HG03378 (cell line): Measurements from ENCODE around the gene GATA1.

Experiments used
- ATAC-seq: cut with Tn5 transposase; IDR thresholded peaks from one replicate; pipeline ENCODE4 v1.9.1; 2021; ENCODE audit warnings: mild to moderate bottlenecking, moderate library complexity; ENCODE audit not compliant: unreplicated experiment

The GATA1 gene

GRCh38 chrX:48784726-48785125 lies 1.7 kb upstream of the GATA1 start:
- no peak for ATAC-seq

- no peak for ATAC-seq
Observed at GRCh38 chrX:48785186-48785539, 1.2 kb upstream of the GATA1 start.

DNA sequence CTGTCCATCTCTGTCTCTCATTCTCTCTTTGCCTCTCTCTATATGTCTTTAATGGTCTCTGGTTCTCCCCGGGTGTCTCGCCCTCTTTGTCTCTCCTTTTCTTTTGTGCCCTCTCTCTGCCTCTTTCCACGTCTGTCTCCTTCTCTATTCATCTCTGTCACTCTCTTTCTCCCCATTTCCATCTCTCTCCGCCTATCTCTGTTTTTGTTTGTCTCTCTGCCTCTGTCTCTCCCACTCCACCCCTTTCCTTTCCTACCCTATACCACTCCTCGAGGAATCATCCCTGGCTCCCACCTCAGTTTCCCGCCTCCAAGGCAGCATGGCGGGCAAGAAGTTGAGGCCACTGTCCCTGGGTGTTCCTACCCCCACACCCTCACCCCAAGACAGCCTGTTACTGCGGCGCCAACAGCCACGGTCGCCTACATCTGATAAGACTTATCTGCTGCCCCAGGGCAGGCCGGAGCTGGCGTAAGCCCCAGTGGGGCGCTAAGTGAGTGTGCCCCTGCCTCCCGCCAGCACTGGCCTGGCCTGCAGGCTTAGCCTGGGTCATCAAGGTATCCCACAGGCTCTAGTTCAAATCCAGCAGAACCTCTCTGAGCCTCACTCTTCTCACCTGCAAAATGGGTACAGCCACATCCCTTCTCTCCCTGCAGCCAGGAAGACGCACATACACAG lies 713 bp upstream of the GATA1 start:
- ATAC-seq = no peak

DNA sequence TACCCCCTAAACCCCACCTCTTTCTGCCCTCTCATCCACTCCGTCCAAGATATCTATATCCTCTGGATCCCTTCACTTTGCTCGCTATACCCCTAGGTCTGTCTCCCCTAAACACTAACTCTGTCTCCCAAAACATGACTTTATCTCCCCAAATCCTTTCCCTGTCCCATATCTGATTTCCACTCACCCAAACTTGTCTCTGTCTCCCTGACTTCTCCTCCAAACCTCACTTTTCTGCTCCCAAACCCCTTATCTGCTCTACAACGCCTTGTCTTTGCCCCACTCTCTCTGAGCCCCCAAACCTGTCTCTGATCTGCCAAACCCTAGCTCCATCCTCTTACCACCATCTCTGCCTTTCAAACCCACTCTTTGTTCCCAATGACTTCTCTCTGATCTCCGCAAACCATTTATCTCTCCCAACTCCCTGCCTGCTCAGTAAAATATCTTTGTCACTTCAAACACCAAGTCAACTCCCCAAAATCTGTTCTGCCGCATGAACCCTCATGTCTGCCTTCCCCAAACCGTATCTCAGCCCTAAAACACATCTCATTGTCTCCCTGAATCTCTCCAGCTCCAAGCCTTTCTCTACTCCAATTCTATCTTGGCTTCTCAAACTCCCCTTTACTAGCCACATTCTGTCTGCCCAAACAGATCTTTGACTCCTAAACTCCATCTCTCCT lies 575 bp downstream of the GATA1 start:
- ATAC-seq = no peak

DNA sequence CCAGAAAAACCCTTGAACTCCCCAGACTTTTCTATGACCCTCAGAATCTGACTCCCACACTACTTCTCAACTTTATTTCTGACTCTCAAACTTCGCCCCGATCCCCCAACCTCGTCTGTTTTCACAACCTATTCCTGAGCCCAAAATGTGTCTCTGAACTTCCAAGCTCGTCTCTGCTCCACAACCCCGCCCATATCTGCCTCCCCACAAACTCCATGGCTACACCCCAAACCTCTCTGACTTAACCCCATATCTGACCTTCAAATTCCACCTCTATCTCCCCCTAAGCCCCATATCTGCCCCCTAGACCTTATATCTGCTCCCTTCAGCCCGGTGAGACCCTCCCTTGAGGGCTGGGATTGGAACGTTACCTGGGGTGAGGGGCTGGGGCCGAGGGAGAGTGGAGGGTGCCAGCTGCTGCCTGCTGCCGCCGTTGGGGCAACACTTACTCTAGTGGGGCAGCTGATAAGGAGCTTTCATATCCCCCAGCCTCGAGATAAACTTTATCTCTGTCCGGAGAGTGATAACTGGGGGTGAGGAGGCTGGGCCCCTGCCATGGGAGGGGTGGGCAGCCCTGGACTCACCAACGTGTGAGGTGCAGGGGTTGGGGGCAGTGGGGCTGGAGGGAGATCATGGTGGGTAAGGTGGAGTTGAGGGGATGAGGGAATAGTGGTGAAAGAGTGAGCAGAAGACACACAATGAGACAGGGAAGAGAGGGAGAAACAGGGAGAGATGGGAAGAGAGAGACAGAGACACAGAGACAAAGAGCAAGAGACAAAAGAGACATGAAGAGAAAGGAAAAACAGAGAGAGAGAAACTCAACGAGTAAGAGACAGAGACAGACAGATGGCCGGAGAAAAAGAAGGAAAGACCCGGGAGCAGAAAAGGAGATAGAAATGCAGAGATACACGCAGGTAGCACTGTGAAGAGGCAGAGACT lies 1.4 kb downstream of the GATA1 start:
- ATAC-seq = no peak

DNA sequence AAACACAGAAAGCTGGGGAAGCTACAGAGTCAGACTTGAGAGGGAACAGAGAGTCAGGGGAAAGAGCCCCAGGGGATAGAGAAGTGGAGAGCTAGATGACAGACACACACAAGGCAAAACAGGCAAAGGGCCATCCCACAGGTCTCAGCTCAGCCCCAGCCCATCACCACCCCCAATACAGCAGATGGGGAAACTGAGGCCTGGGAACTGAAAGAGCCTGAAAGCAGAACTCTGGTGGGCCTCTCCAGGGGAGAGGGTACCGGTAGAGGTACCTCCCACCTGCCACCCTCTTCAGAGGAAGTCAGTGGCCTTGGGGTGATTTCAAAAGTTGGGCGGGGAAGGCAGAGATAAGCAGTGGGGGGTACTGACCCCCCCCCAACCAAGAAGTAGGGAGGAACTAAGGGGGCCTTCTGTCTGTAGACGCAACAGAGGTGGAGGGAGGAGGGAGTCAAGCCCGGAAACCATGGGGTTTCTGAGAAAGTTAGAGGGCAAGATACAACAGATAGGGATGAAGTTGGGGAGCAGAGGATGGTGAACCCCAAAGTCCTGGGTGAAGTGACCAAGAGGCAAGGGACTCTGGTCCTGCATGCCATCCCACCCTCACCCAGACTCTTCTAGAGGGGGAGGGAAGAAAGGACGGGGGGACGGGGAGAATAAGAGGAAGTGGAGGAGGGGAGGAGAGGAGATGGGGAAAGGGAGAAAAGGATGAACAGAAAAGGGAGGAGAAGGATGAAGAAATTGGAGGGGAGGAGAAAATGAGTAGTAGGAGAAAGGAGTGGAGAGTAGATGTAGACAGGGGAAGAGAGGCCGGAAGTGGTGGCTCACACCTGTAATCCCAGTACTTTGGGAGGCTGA lies 3.2 kb downstream of the GATA1 start:
- ATAC-seq = no peak

- no peak for ATAC-seq
Observed at GRCh38 chrX:48790477-48790876, 4.1 kb downstream of the GATA1 start.

DNA sequence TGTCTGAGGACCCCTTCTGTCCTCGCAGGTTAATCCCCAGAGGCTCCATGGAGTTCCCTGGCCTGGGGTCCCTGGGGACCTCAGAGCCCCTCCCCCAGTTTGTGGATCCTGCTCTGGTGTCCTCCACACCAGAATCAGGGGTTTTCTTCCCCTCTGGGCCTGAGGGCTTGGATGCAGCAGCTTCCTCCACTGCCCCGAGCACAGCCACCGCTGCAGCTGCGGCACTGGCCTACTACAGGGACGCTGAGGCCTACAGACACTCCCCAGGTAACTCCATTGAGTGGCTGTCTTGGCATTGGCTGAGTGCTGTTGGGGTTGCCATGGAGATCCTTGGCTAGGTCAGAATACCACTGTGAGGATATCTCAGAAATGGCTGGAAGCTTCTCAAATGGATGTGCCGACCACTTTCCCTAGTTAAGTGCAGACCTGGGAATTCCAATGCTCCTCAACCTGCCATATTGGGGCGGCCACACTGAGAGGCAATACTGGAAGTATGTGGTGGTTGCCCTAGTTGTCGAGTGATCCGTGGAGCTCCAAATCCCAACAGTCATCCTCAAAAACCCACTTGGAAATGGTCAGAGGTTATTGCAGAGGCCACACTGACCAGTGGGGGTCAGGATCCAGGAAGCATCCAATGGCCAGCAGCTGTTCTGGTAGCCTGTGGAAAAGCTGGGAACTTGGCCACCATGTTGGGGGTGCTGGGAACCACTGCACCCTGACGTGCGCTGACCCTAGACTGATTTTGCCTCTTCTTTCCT lies 4.9 kb downstream of the GATA1 start:
- no peak for ATAC-seq

DNA sequence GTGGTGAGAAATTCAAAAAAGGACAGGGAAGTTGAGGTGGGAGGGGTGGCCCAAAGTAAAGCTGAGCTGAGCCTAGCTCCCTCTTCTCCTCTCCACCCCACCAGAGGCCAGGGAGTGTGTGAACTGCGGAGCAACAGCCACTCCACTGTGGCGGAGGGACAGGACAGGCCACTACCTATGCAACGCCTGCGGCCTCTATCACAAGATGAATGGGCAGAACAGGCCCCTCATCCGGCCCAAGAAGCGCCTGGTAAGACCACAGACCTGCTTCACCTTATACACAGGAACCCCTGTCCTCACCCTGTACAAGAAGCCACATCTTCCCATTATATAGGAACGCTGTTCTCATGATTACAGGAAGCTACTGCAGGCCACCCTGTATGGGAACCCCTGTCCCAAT lies 5.8 kb downstream of the GATA1 start:
- ATAC-seq = no peak

- no peak for ATAC-seq
Observed at GRCh38 chrX:48793935-48794334, 7.5 kb downstream of the GATA1 start.

DNA sequence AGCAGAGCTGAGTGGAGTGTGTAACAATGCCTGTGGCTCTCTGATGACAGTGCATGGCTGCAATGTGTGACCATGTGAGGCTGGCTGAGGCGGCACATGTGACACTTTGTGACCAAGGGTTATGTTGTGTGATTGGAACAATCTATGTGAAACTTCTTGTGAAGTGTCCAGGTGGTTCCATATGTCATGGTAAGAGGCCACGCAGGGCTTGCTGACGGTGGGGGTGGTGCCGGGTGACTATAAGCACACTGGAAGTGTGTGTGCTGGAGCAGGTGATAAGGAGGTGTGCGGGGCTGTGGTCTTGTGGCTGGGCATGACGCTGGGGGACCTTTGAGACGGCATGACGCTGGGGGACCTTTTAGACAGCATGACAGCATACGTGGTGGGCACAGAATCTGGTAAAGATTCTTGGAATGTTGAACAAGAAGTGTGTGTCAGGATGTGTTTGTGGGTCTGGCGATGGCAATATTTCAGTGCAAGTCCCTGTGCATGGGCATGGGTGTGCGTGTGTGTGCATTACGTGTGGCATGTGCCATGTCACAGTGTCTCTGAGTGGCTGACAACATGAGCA lies 8.0 kb downstream of the GATA1 start:
- ATAC-seq = no peak

- ATAC-seq = no peak
Observed at GRCh38 chrX:48794911-48795515, 8.6 kb downstream of the GATA1 start.

GRCh38 chrX:48798318-48798717 lies 11.9 kb downstream of the GATA1 start:
- ATAC-seq = no peak

DNA sequence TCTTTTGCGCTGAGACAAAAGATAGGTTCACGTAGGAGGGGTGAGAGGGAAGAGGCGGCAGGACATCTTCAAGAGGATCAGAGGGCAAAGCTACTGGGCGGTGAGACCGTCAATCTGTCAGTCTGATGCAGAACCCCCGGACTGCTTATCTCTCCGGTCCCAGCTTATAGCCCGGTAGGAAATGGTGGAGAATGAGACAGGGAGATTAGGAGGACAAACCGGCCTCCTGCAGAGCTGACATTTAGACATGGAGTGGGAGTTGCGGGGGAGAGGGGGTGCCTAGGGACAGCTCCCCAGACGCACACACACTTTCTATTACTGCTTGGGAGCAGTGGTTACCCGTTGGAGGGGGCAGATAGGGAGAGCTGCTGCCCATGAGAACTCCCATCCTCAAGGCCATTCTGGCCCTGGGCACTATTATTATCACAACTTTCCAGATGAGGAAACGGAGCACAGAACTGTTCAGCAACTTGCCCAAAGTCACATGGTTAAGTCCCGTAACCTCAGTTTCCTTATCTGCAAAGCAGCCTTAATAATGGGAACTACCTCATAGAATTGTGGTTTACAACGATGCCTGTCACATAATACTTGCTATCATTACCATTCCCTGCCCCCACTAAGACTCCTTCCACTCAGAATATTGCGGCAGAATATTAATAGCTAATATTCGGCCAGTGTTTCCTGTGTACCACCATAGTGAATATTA lies 14.3 kb downstream of the GATA1 start:
- no peak for ATAC-seq

DNA sequence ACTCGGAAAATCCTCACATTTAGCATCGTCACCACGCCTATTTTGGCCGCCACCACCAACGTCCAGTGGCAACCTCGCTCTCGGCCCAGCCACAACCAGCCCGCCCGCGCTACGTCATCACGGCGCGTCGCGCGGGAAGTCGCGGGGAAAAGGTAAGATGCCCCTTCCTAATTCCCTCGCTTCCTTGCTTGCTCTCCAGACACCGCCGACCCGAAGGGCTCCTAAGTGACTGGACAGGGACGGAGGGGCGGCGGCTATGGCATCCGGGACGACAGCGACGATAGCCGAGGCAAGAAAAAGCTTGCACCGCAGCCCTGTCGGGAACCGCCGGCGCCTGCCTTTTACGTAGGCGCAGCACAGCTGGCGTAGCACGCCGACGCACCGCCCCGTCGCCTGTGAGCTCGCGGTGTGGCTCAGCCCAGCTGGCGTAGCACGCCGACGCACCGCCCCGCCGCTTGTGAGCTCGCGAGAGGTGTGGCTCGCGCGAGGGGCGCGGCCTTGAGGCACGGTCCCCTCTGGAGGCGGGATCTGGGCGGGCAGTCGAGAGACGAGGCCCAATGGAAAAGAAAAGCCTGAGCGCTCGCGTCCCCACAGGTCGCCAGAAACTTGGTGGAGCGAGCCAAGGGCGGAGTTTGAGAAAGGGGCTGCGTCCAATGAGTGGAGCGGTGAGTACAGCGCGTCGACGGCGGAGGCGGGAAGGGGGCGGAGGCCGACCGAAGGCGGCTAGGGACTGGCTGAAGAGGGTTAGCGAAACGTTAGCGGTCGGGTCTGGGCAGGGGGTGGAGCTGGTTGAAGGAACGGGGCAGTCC lies 15.1 kb downstream of the GATA1 start, which contains the start of gene HDAC6:
HDAC6 (plus strand) TSS at position 788 of the 809 bp plus-strand sequence. CDS start 626 bp downstream, outside the sequence.
- peak; percentile 87 for ATAC-seq

- ATAC-seq = peak; percentile 36
Observed at GRCh38 chrX:48802089-48802904, 15.9 kb downstream of the GATA1 start.

- no peak for ATAC-seq
Observed at GRCh38 chrX:48802905-48803200, 16.5 kb downstream of the GATA1 start.
